PFSK-1 (cell line): ENCODE measurements around the gene CNOT1.

ENCODE experiments used
- FOXP2 ChIP-seq: optimal IDR thresholded peaks from 2 replicates; pipeline ENCODE3; 2011; ENCODE audit warnings: borderline replicate concordance, control low read depth, inconsistent platforms; ENCODE audit not compliant: insufficient read depth; ENCODE audit errors: extremely low read length, extremely low read depth
- POLR2AphosphoS5 ChIP-seq: IDR thresholded peaks from 2 replicates; pipeline ENCODE4 v1.6.1; 2012; ENCODE audit warnings: low read depth, mild to moderate bottlenecking, control low read depth, low read length, moderate library complexity
- SIN3A ChIP-seq: IDR thresholded peaks from 2 replicates; pipeline ENCODE4 v1.6.1; 2012; ENCODE audit warnings: mild to moderate bottlenecking, low read length, moderate library complexity, borderline replicate concordance; ENCODE audit not compliant: insufficient read depth
- TAF1 ChIP-seq: IDR thresholded peaks from 2 replicates; pipeline ENCODE4 v1.6.1; 2012; ENCODE audit warnings: low read length, control low read depth, borderline replicate concordance; ENCODE audit not compliant: insufficient read depth
- TF ChIP-seq, protein P1 (sequence below), 2 experiments: IDR thresholded peaks; 2 replicates each; pipeline versions ENCODE4 v1.6.1 to v1.8.0; 2011 to 2012; ENCODE audit warnings: low read depth in 2 of 2, low read length in 2 of 2, control low read depth in 1 of 2, inconsistent platforms in 1 of 2, mild to moderate bottlenecking in 1 of 2, moderate library complexity in 1 of 2; ENCODE audit not compliant: insufficient read depth in 1 of 2

CNOT1 gene

DNA sequence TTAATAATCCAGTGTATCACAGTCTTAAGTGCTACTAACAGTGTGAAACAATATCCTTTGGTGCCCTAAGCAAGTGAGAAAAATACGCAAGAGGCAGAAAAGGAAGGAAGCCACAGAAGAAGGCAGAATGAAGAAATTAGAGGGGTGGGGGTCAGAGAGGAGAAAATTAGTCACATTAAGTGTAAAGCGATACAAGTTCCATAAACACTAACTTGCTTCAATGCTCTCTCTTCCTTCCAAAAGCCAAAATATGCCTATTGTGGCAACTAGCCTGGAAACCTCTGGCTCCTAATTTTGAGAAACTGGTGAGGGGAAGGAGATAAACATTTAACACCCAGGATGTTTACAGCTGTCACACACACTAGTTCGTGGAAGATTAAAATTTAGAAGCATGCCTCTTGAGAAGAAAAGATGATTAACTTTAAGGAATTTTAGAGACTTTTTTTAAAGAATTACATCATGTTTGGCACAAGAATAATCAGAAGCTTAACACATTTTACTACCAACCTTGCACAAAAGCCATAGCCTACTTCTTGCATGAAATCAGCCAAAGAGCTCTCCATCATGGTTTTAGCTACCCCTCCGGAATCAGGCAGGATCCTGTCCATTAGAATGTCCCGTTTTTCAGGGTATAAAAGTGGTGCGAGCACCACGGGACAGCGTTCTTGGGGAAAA is 44.7 kb downstream of the CNOT1 start:
- TF ChIP-seq, protein P1, sequence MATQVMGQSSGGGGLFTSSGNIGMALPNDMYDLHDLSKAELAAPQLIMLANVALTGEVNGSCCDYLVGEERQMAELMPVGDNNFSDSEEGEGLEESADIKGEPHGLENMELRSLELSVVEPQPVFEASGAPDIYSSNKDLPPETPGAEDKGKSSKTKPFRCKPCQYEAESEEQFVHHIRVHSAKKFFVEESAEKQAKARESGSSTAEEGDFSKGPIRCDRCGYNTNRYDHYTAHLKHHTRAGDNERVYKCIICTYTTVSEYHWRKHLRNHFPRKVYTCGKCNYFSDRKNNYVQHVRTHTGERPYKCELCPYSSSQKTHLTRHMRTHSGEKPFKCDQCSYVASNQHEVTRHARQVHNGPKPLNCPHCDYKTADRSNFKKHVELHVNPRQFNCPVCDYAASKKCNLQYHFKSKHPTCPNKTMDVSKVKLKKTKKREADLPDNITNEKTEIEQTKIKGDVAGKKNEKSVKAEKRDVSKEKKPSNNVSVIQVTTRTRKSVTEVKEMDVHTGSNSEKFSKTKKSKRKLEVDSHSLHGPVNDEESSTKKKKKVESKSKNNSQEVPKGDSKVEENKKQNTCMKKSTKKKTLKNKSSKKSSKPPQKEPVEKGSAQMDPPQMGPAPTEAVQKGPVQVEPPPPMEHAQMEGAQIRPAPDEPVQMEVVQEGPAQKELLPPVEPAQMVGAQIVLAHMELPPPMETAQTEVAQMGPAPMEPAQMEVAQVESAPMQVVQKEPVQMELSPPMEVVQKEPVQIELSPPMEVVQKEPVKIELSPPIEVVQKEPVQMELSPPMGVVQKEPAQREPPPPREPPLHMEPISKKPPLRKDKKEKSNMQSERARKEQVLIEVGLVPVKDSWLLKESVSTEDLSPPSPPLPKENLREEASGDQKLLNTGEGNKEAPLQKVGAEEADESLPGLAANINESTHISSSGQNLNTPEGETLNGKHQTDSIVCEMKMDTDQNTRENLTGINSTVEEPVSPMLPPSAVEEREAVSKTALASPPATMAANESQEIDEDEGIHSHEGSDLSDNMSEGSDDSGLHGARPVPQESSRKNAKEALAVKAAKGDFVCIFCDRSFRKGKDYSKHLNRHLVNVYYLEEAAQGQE (IDR thresholded peaks at IDR 0.05; ENCODE audit: insufficient read depth in 1 of 2, low read depth in 2 of 2, low read length in 2 of 2) = no peak
- TF ChIP-seq TAF1 (no peak), POLR2AphosphoS5 (no peak), FOXP2 (no peak), SIN3A (no peak)

DNA sequence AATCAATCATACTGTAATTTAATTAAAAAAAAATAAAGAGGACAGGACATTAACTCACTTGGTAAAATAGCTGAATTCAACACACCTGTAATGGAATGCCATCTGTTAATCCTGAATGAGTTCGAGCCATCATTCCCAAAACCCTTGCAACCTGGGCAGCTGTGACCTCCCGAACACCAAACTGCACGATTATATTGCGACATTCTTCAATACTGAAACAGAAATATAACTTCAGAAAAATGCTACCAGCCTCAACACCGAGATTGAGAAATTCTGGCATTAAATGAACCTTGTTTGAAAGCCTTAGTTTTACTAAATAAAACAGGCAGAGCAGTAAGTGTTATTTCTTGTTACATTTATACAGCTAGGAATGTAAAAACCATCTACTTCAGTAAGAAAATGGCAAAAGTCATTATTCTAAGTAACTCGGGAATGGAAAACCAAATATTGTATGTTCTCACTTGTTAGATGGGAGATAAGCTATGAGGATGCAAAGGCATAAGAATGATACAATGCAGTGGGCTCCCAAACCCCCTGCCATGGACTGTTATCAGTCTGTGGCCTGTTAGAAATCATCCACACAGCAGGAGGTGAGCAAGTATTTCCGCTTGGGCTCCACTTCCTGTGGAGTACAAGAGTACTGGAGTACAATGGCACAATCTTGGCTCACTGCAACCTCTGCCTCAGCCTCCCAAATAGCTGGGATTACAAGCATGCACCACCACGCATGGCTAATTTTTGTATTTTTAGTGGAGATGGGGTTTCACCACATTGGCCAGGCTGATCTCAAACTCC is 46.5 kb downstream of the CNOT1 start:
- TF ChIP-seq TAF1 (no peak), SIN3A (no peak), POLR2AphosphoS5 (no peak), FOXP2 (no peak)
- TF ChIP-seq, protein P1 (IDR thresholded peaks at IDR 0.05; ENCODE audit: insufficient read depth in 1 of 2, low read depth in 2 of 2, low read length in 2 of 2) = no peak

DNA sequence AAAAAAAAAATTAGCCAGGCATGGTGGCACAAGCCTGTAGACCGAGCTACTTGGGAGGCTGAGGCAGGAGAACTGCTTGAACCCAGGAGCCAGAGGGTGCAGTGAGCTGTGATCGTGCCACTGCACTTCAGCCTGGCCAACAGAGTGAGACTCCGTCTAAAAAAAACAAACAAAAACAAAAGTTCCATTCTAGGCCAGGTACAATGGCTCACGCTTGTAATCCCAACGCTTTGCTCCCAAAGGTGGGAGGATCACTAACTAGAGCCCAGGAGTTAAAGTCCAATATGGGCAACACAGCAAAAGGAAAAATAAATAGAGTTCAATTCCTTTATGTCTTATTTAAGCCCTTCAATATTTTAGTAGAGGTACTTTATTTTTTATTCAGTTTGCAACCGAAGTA is 47.5 kb downstream of the CNOT1 start:
- TF ChIP-seq TAF1 = no peak
- TF ChIP-seq SIN3A = no peak
- TF ChIP-seq, protein P1 (IDR thresholded peaks at IDR 0.05; ENCODE audit: insufficient read depth in 1 of 2, low read depth in 2 of 2, low read length in 2 of 2) = no peak
- no peak for TF ChIP-seq POLR2AphosphoS5
- no peak for TF ChIP-seq FOXP2

GRCh38 chr16:58579587-58579986 is 50.0 kb downstream of the CNOT1 start:
- no peak for TF ChIP-seq SIN3A
- no peak for TF ChIP-seq FOXP2
- no peak for TF ChIP-seq TAF1
- no peak for TF ChIP-seq POLR2AphosphoS5
- TF ChIP-seq, protein P1 (IDR thresholded peaks at IDR 0.05; ENCODE audit: insufficient read depth in 1 of 2, low read depth in 2 of 2, low read length in 2 of 2) = no peak
